ENCODE data around the gene RPS19BP1. TPM values are rescaled to one million over a fixed set of nuclear protein-coding genes. Genes with fewer than 3 reads are reported as not detected.

The RPS19BP1 gene
- total RNA-seq, 2 donors from 2014 or later = 65.5 to 70.3 TPM

DNA sequence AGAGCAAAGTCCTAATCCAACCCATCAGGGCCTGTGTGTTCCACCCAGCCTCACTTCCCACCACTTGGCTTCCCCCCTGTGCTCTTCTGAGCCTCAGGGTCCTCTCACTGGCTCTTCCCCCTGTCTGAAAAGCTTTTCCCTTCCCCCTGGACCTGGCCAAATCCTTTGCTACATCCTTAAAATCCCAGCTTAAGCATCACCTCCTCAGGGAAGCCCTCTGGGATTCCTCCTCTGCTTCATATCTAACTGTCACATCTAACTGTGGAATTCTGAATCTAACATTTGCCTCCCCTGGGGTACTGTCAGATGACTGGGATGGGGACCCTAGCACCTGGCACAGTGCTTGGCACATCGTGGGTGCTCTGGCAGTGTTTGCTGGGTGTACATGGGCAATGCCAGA lies 39.0 kb upstream of the RPS19BP1 start:
- Mint-ChIP-seq H3K4me3 (no peak overlapping the region), H3K36me3 (ENCODE audit: low read depth) (no peaks in the 10 kb centered on the region), H3K9me3 (no peaks in the 10 kb centered on the region), H3K4me1 (no peaks in the 10 kb centered on the region), H3K27ac (no peak overlapping the region), H3K27me3 (ENCODE audit: insufficient read depth) (no peaks in the 10 kb centered on the region)
- no peak for DNase-seq
- no peak for TF ChIP-seq CTCF (conservative IDR thresholded peaks at IDR 0.05)
- Histone ChIP-seq H3K9ac (ENCODE audit: extremely low read depth, low read length, poor library complexity, severe bottlenecking) (no peak overlapping the region), H3K4me3 (ENCODE audit: low read length) (no peak overlapping the region), H3K27ac (ENCODE audit: low read depth, low read length) (no peak overlapping the region), H3K4me1 (ENCODE audit: control insufficient read depth, insufficient read depth, low read length) (no peaks in the 10 kb centered on the region), H3K36me3 (ENCODE audit: control insufficient read depth, insufficient read depth, low read length) (no peaks in the 10 kb centered on the region), H3K27me3 (ENCODE audit: control insufficient read depth, insufficient read depth, low read length, poor library complexity, severe bottlenecking) (no peaks in the 10 kb centered on the region), H3K9me3 (ENCODE audit: control insufficient read depth, low read length) (no peaks in the 10 kb centered on the region)
- 85% methylated on average over 1 of the region's 1 CpG; no CpG with 5 or more reads in 1 of the 2 experiments for WGBS, 2 experiments (ENCODE audit: insufficient coverage in 1 of 2, insufficient read length in 1 of 2)

GRCh38 chr22:39570665-39571064 lies 38.1 kb upstream of the RPS19BP1 start, which contains the start of gene CACNA1I:
CACNA1I (plus strand) TSS chr22:39570753; CDS start chr22:39570753, 0 bp downstream.
- no peak for DNase-seq
- H3K27ac ChIP-seq (ENCODE audit: low read depth, low read length) = no peak within 1 kb of the TSS
- H3K36me3 Mint-ChIP-seq (ENCODE audit: low read depth) = no peaks in the 10 kb centered on the region
- no peaks in the 10 kb centered on the region for H3K27me3 Mint-ChIP-seq (ENCODE audit: insufficient read depth)
- no peaks in the 10 kb centered on the region for H3K9me3 Mint-ChIP-seq
- no peaks in the 10 kb centered on the region for H3K4me1 ChIP-seq (ENCODE audit: control insufficient read depth, insufficient read depth, low read length)
- H3K9ac ChIP-seq (ENCODE audit: extremely low read depth, low read length, poor library complexity, severe bottlenecking) = no peak within 1 kb of the TSS
- TF ChIP-seq CTCF (conservative IDR thresholded peaks at IDR 0.05) = no peak
- no peaks in the 10 kb centered on the region for H3K36me3 ChIP-seq (ENCODE audit: control insufficient read depth, insufficient read depth, low read length)
- H3K4me3 Mint-ChIP-seq = no peak within 1 kb of the TSS
- H3K9me3 ChIP-seq (ENCODE audit: control insufficient read depth, low read length) = no peaks in the 10 kb centered on the region
- WGBS, 2 experiments (ENCODE audit: insufficient coverage in 1 of 2, insufficient read length in 1 of 2) = 90 to 93% methylated on average over 4 to 14 of the region's 14 CpGs
- no peak within 1 kb of the TSS for H3K27ac Mint-ChIP-seq
- no peaks in the 10 kb centered on the region for H3K27me3 ChIP-seq (ENCODE audit: control insufficient read depth, insufficient read depth, low read length, poor library complexity, severe bottlenecking)
- H3K4me1 Mint-ChIP-seq = no peaks in the 10 kb centered on the region
- no peak within 1 kb of the TSS for H3K4me3 ChIP-seq (ENCODE audit: low read length)

GRCh38 chr22:39570226-39570625 lies 37.7 kb upstream of the RPS19BP1 start:
- H3K4me3 Mint-ChIP-seq = no peak overlapping the region
- no peak overlapping the region for H3K27ac ChIP-seq (ENCODE audit: low read depth, low read length)
- no peaks in the 10 kb centered on the region for H3K36me3 ChIP-seq (ENCODE audit: control insufficient read depth, insufficient read depth, low read length)
- H3K36me3 Mint-ChIP-seq (ENCODE audit: low read depth) = no peaks in the 10 kb centered on the region
- no peak overlapping the region for H3K4me3 ChIP-seq (ENCODE audit: low read length)
- H3K4me1 Mint-ChIP-seq = no peaks in the 10 kb centered on the region
- no peak overlapping the region for H3K9ac ChIP-seq (ENCODE audit: extremely low read depth, low read length, poor library complexity, severe bottlenecking)
- no peaks in the 10 kb centered on the region for H3K9me3 Mint-ChIP-seq
- no peak overlapping the region for H3K27ac Mint-ChIP-seq
- no peaks in the 10 kb centered on the region for H3K27me3 ChIP-seq (ENCODE audit: control insufficient read depth, insufficient read depth, low read length, poor library complexity, severe bottlenecking)
- TF ChIP-seq CTCF (conservative IDR thresholded peaks at IDR 0.05) = no peak
- no peaks in the 10 kb centered on the region for H3K4me1 ChIP-seq (ENCODE audit: control insufficient read depth, insufficient read depth, low read length)
- no peak for DNase-seq
- WGBS, 2 experiments (ENCODE audit: insufficient coverage in 1 of 2, insufficient read length in 1 of 2) = 90 to 100% methylated on average over 1 to 2 of the region's 3 CpGs
- peaks cover 2% of the 10 kb centered on the region for H3K27me3 Mint-ChIP-seq (ENCODE audit: insufficient read depth)
- H3K9me3 ChIP-seq (ENCODE audit: control insufficient read depth, low read length) = no peaks in the 10 kb centered on the region
